Naive B cell (primary cell): Measurements from ENCODE around the gene CACNA2D3. TPM values are rescaled to one million over a fixed set of nuclear protein-coding genes. Genes with fewer than 3 reads are reported as not detected.

Experiments used
- ATAC-seq, 2 donors: fragments of 150-1000 bp; cut with Tn5 transposase; 2 replicates each; pipeline ENCODE4 v1.10.0; 2021; ENCODE audit warnings: low read depth in 2 of 2, mild to moderate bottlenecking in 2 of 2, moderate library complexity in 2 of 2
- DNase-seq: peaks from one replicate; pipeline ENCODE4 v3.0.0; 2022
- H3K27ac Mint-ChIP-seq, 6 donors: one replicate each; pipeline ENCODE4 v1.8.0; 2020 to 2022; ENCODE audit warnings: mild to moderate bottlenecking in 6 of 6, mixed read lengths in 6 of 6, moderate library complexity in 5 of 6, inconsistent platforms in 2 of 6
- H3K27me3 Mint-ChIP-seq, 3 donors: one replicate each; pipeline ENCODE4 v1.8.0; 2021 to 2022; ENCODE audit warnings: mixed read lengths in 3 of 3, mild to moderate bottlenecking in 1 of 3
- H3K36me3 Mint-ChIP-seq, 2 donors: one replicate each; pipeline ENCODE4 v1.8.0; 2020 to 2022; ENCODE audit warnings: mixed read lengths in 2 of 2, inconsistent platforms in 1 of 2, mild to moderate bottlenecking in 1 of 2
- H3K4me1 Mint-ChIP-seq, 3 donors: one replicate each; pipeline ENCODE4 v1.8.0; 2020 to 2022; ENCODE audit warnings: mixed read lengths in 3 of 3, inconsistent platforms in 1 of 3, mild to moderate bottlenecking in 1 of 3, moderate library complexity in 1 of 3
- H3K4me3 Mint-ChIP-seq, 8 donors: one replicate each; pipeline ENCODE4 v1.8.0; 2020 to 2022; ENCODE audit warnings: mild to moderate bottlenecking in 8 of 8, mixed read lengths in 8 of 8, moderate library complexity in 8 of 8, inconsistent platforms in 2 of 8
- H3K9me3 Mint-ChIP-seq, 7 donors: one replicate each; pipeline ENCODE4 v1.8.0; 2020 to 2022; ENCODE audit warnings: mixed read lengths in 7 of 7, mild to moderate bottlenecking in 5 of 7, inconsistent platforms in 2 of 7, moderate library complexity in 1 of 7
- polyA plus RNA-seq, 6 donors: library from polyadenylated mRNA; unstranded; fragments of 300-500 nt; fragmentation: Illumina TruSeq; gene quantifications; one replicate each; pipeline ENCODE4 v1.2.3, GENCODE V29; 2021; ENCODE audit warnings: low read depth in 6 of 6

CACNA2D3 gene
- polyA plus RNA-seq, 6 donors from 2014 or later, result not detected

- Mint-ChIP-seq H3K9me3 (peaks cover 0 to 3% (median 0%) of the 10 kb centered on the region in 7 donors), H3K27ac (no peak overlapping the region), H3K27me3 (peaks cover 0 to 12% (median 6%) of the 10 kb centered on the region in 3 donors), H3K4me3 (no peak overlapping the region), H3K4me1 (no peaks in the 10 kb centered on the region), H3K36me3 (no peaks in the 10 kb centered on the region)
- DNase-seq, result no peak
- no peak for ATAC-seq
Measured at GRCh38 chr3:54326951-54327350, 204.6 kb downstream of the CACNA2D3 start.

- Mint-ChIP-seq H3K9me3 (peaks cover 0 to 3% (median 0%) of the 10 kb centered on the region in 7 donors), H3K4me1 (no peaks in the 10 kb centered on the region)
Measured at GRCh38 chr3:54331341-54331740, 209.0 kb downstream of the CACNA2D3 start.

GRCh38 chr3:54337846-54338245 is 215.5 kb downstream of the CACNA2D3 start:
- Mint-ChIP-seq H3K36me3 (no peaks in the 10 kb centered on the region), H3K27me3 (peaks cover 0 to 4% (median 2%) of the 10 kb centered on the region in 3 donors), H3K4me3 (no peak overlapping the region), H3K27ac (no peak overlapping the region), H3K9me3 (peaks cover 0 to 2% (median 0%) of the 10 kb centered on the region in 7 donors), H3K4me1 (peaks cover 0 to 6% (median 4%) of the 10 kb centered on the region in 3 donors)
- DNase-seq, result no peak
- no peak for ATAC-seq

More at GRCh38 chr3:54331341-54331740, 209.0 kb downstream of the CACNA2D3 start:
- no peaks in the 10 kb centered on the region for H3K36me3 Mint-ChIP-seq
- ATAC-seq, result no peak
- DNase-seq, result no peak
- no peak overlapping the region for H3K4me3 Mint-ChIP-seq
- no peak overlapping the region for H3K27ac Mint-ChIP-seq
- H3K27me3 Mint-ChIP-seq, result peaks cover 0 to 12% (median 12%) of the 10 kb centered on the region in 3 donors

- Mint-ChIP-seq H3K4me1 (peaks cover 1 to 6% (median 4%) of the 10 kb centered on the region in 3 donors), H3K27ac (no peak overlapping the region), H3K27me3 (peaks cover 0 to 9% (median 0%) of the 10 kb centered on the region in 3 donors), H3K9me3 (peaks cover 0 to 2% (median 0%) of the 10 kb centered on the region in 7 donors), H3K36me3 (no peaks in the 10 kb centered on the region), H3K4me3 (no peak overlapping the region)
- ATAC-seq (no peak), DNase-seq (no peak)
Measured at GRCh38 chr3:54339608-54340007, 217.3 kb downstream of the CACNA2D3 start.

- Mint-ChIP-seq H3K27ac (no peak overlapping the region), H3K4me3 (no peak overlapping the region), H3K4me1 (peaks cover 1 to 6% (median 4%) of the 10 kb centered on the region in 3 donors), H3K9me3 (peaks cover 0 to 2% (median 0%) of the 10 kb centered on the region in 7 donors), H3K36me3 (no peaks in the 10 kb centered on the region), H3K27me3 (peaks cover 0 to 9% (median 0%) of the 10 kb centered on the region in 3 donors)
- DNase-seq (no peak), ATAC-seq (no peak)
Measured at GRCh38 chr3:54341811-54342210, 219.5 kb downstream of the CACNA2D3 start.

- ATAC-seq (no peak), DNase-seq (no peak)
- Mint-ChIP-seq H3K9me3 (peaks cover 0 to 2% (median 0%) of the 10 kb centered on the region in 7 donors), H3K4me1 (peaks cover 1 to 6% (median 4%) of the 10 kb centered on the region in 3 donors), H3K4me3 (no peak overlapping the region), H3K36me3 (no peaks in the 10 kb centered on the region), H3K27me3 (peaks cover 0 to 9% (median 0%) of the 10 kb centered on the region in 3 donors), H3K27ac (no peak overlapping the region)
Measured at GRCh38 chr3:54342676-54343075, 220.3 kb downstream of the CACNA2D3 start.

- Mint-ChIP-seq H3K4me3 (no peak overlapping the region), H3K36me3 (no peaks in the 10 kb centered on the region), H3K9me3 (peaks cover 0 to 2% (median 0%) of the 10 kb centered on the region in 7 donors), H3K27me3 (peaks cover 0 to 9% (median 0%) of the 10 kb centered on the region in 3 donors), H3K27ac (no peak overlapping the region), H3K4me1 (peaks cover 1 to 6% (median 4%) of the 10 kb centered on the region in 3 donors)
- no peak for ATAC-seq
- DNase-seq, result no peak
Measured at GRCh38 chr3:54343495-54343894, 221.1 kb downstream of the CACNA2D3 start.

- peaks cover 0 to 9% (median 0%) of the 10 kb centered on the region in 3 donors for H3K27me3 Mint-ChIP-seq
- no peak overlapping the region for H3K27ac Mint-ChIP-seq
- DNase-seq (no peak), ATAC-seq (no peak)
- H3K36me3 Mint-ChIP-seq, result no peaks in the 10 kb centered on the region
- no peak overlapping the region for H3K4me3 Mint-ChIP-seq
- H3K9me3 Mint-ChIP-seq, result peaks cover 0 to 2% (median 0%) of the 10 kb centered on the region in 7 donors
- H3K4me1 Mint-ChIP-seq, result peaks cover 1 to 6% (median 4%) of the 10 kb centered on the region in 3 donors
Measured at GRCh38 chr3:54344601-54345231, 222.4 kb downstream of the CACNA2D3 start.

- H3K4me1 Mint-ChIP-seq, result peaks cover 1 to 2% (median 1%) of the 10 kb centered on the region in 3 donors
- H3K27me3 Mint-ChIP-seq, result peaks cover 0 to 9% (median 0%) of the 10 kb centered on the region in 3 donors
- DNase-seq (no peak), ATAC-seq (no peak)
- H3K9me3 Mint-ChIP-seq, result peaks cover 0 to 2% (median 0%) of the 10 kb centered on the region in 7 donors
- H3K36me3 Mint-ChIP-seq, result no peaks in the 10 kb centered on the region
- H3K27ac Mint-ChIP-seq, result no peak overlapping the region
- H3K4me3 Mint-ChIP-seq, result no peak overlapping the region
Measured at GRCh38 chr3:54345847-54346375, 223.6 kb downstream of the CACNA2D3 start.

- Mint-ChIP-seq H3K9me3 (peaks cover 0 to 2% (median 0%) of the 10 kb centered on the region in 7 donors), H3K36me3 (no peaks in the 10 kb centered on the region), H3K4me1 (peaks cover 0 to 1% (median 0%) of the 10 kb centered on the region in 3 donors), H3K27me3 (peaks cover 0 to 9% (median 0%) of the 10 kb centered on the region in 3 donors), H3K27ac (no peak overlapping the region), H3K4me3 (no peak overlapping the region)
- DNase-seq (no peak), ATAC-seq (no peak)
Measured at GRCh38 chr3:54347060-54347459, 224.7 kb downstream of the CACNA2D3 start.

GRCh38 chr3:54347933-54348332 is 225.6 kb downstream of the CACNA2D3 start:
- H3K27me3 Mint-ChIP-seq, result peaks cover 0 to 5% (median 0%) of the 10 kb centered on the region in 3 donors
- H3K4me1 Mint-ChIP-seq, result peaks cover 0 to 1% (median 0%) of the 10 kb centered on the region in 3 donors
- no peaks in the 10 kb centered on the region for H3K36me3 Mint-ChIP-seq
- ATAC-seq (no peak), DNase-seq (no peak)
- no peak overlapping the region for H3K27ac Mint-ChIP-seq
- no peaks in the 10 kb centered on the region for H3K9me3 Mint-ChIP-seq
- H3K4me3 Mint-ChIP-seq, result no peak overlapping the region

GRCh38 chr3:54349231-54349652 is 226.9 kb downstream of the CACNA2D3 start:
- ATAC-seq (no peak), DNase-seq (no peak)
- H3K27me3 Mint-ChIP-seq, result peaks cover 0 to 2% (median 0%) of the 10 kb centered on the region in 3 donors
- H3K4me3 Mint-ChIP-seq, result no peak overlapping the region
- no peak overlapping the region for H3K27ac Mint-ChIP-seq
- no peaks in the 10 kb centered on the region for H3K9me3 Mint-ChIP-seq
- no peaks in the 10 kb centered on the region for H3K4me1 Mint-ChIP-seq
- no peaks in the 10 kb centered on the region for H3K36me3 Mint-ChIP-seq

GRCh38 chr3:54349691-54350090 is 227.3 kb downstream of the CACNA2D3 start:
- no peak for ATAC-seq
- H3K27me3 Mint-ChIP-seq, result no peaks in the 10 kb centered on the region
- no peaks in the 10 kb centered on the region for H3K4me1 Mint-ChIP-seq
- no peak overlapping the region for H3K27ac Mint-ChIP-seq
- no peak overlapping the region for H3K4me3 Mint-ChIP-seq
- no peaks in the 10 kb centered on the region for H3K36me3 Mint-ChIP-seq
- H3K9me3 Mint-ChIP-seq, result no peaks in the 10 kb centered on the region
- no peak for DNase-seq

GRCh38 chr3:54353546-54353945 is 231.2 kb downstream of the CACNA2D3 start:
- DNase-seq (no peak), ATAC-seq (no peak)
- H3K27me3 Mint-ChIP-seq, result no peaks in the 10 kb centered on the region
- no peak overlapping the region for H3K27ac Mint-ChIP-seq
- no peaks in the 10 kb centered on the region for H3K36me3 Mint-ChIP-seq
- H3K4me3 Mint-ChIP-seq, result no peak overlapping the region
- H3K4me1 Mint-ChIP-seq, result no peaks in the 10 kb centered on the region
- H3K9me3 Mint-ChIP-seq, result no peaks in the 10 kb centered on the region
